Measurements from ENCODE around the gene ATF4.

The ATF4 gene

GRCh38 chr22:39526736-39527171 lies 6.4 kb downstream of the ATF4 start:
- TF ChIP-seq TAF1 (IDR thresholded peaks at IDR 0.05; ENCODE audit: borderline replicate concordance, insufficient read depth, low read length) (no peak), POLR2AphosphoS5 (IDR thresholded peaks at IDR 0.05; ENCODE audit: low read depth, low read length) (peak; percentile 19; the same call in 1 of the 2 replicates), SIN3A (IDR thresholded peaks at IDR 0.05; ENCODE audit: borderline replicate concordance, insufficient read depth, low read length) (no peak)

- TF ChIP-seq TAF1 (IDR thresholded peaks at IDR 0.05; ENCODE audit: borderline replicate concordance, insufficient read depth, low read length) (no peak), SIN3A (IDR thresholded peaks at IDR 0.05; ENCODE audit: borderline replicate concordance, insufficient read depth, low read length) (no peak), REST (IDR thresholded peaks at IDR 0.05; ENCODE audit: insufficient read depth in 1 of 2, low read depth in 2 of 2, low read length in 2 of 2) (no peak), FOXP2 (optimal IDR thresholded peaks at IDR 0.05; ENCODE audit: borderline replicate concordance, extremely low read depth, extremely low read length, insufficient read depth) (no peak), POLR2AphosphoS5 (IDR thresholded peaks at IDR 0.05; ENCODE audit: low read depth, low read length) (no peak)
Measured at GRCh38 chr22:39527481-39527961, 7.2 kb downstream of the ATF4 start.

GRCh38 chr22:39528080-39528661 lies 7.8 kb downstream of the ATF4 start:
- no peak for TF ChIP-seq SIN3A (IDR thresholded peaks at IDR 0.05; ENCODE audit: borderline replicate concordance, insufficient read depth, low read length)
- no peak for TF ChIP-seq REST (IDR thresholded peaks at IDR 0.05; ENCODE audit: insufficient read depth in 1 of 2, low read depth in 2 of 2, low read length in 2 of 2)
- TF ChIP-seq FOXP2 (optimal IDR thresholded peaks at IDR 0.05; ENCODE audit: borderline replicate concordance, extremely low read depth, extremely low read length, insufficient read depth): no peak
- TF ChIP-seq POLR2AphosphoS5 (IDR thresholded peaks at IDR 0.05; ENCODE audit: low read depth, low read length): no peak
- TF ChIP-seq TAF1 (IDR thresholded peaks at IDR 0.05; ENCODE audit: borderline replicate concordance, insufficient read depth, low read length): no peak

GRCh38 chr22:39528681-39529486 lies 8.5 kb downstream of the ATF4 start:
- peak; percentile 99 for TF ChIP-seq FOXP2 (optimal IDR thresholded peaks at IDR 0.05; ENCODE audit: borderline replicate concordance, extremely low read depth, extremely low read length, insufficient read depth)
- TF ChIP-seq TAF1 (IDR thresholded peaks at IDR 0.05; ENCODE audit: borderline replicate concordance, insufficient read depth, low read length): no peak

- TF ChIP-seq TAF1 (IDR thresholded peaks at IDR 0.05; ENCODE audit: borderline replicate concordance, insufficient read depth, low read length) (no peak), POLR2AphosphoS5 (IDR thresholded peaks at IDR 0.05; ENCODE audit: low read depth, low read length) (no peak), FOXP2 (optimal IDR thresholded peaks at IDR 0.05; ENCODE audit: borderline replicate concordance, extremely low read depth, extremely low read length, insufficient read depth) (no peak), SIN3A (IDR thresholded peaks at IDR 0.05; ENCODE audit: borderline replicate concordance, insufficient read depth, low read length) (no peak), REST (IDR thresholded peaks at IDR 0.05; ENCODE audit: insufficient read depth in 1 of 2, low read depth in 2 of 2, low read length in 2 of 2) (no peak)
Measured at GRCh38 chr22:39529487-39529851, 9.1 kb downstream of the ATF4 start.

- no peak for TF ChIP-seq TAF1 (IDR thresholded peaks at IDR 0.05; ENCODE audit: borderline replicate concordance, insufficient read depth, low read length)
- TF ChIP-seq SIN3A (IDR thresholded peaks at IDR 0.05; ENCODE audit: borderline replicate concordance, insufficient read depth, low read length): no peak
- no peak for TF ChIP-seq REST (IDR thresholded peaks at IDR 0.05; ENCODE audit: insufficient read depth in 1 of 2, low read depth in 2 of 2, low read length in 2 of 2)
- no peak for TF ChIP-seq POLR2AphosphoS5 (IDR thresholded peaks at IDR 0.05; ENCODE audit: low read depth, low read length)
- TF ChIP-seq FOXP2 (optimal IDR thresholded peaks at IDR 0.05; ENCODE audit: borderline replicate concordance, extremely low read depth, extremely low read length, insufficient read depth): no peak
Measured at GRCh38 chr22:39530116-39530515, 9.8 kb downstream of the ATF4 start.
